ENCODE data around the gene HS1BP3. TPM values are rescaled to one million over a fixed set of nuclear protein-coding genes. Genes with fewer than 3 reads are reported as not detected.

HS1BP3 gene
- total and polyA plus RNA-seq, 2 of the 13 experiments (the other 11 are each of a cell fraction or from before 2014, with no cell fraction given), result 15.2 to 22.0 TPM

- no peak for TF ChIP-seq ZNF468 (CRISPR knock-in tag; IDR thresholded peaks at IDR 0.05)
- peak; percentile 70 for TF ChIP-seq HDAC2 (CRISPR knock-in tag; IDR thresholded peaks at IDR 0.05)
- TF ChIP-seq ATF3 (CRISPR knock-in tag; IDR thresholded peaks at IDR 0.05), result no peak
- TF ChIP-seq, protein P1, sequence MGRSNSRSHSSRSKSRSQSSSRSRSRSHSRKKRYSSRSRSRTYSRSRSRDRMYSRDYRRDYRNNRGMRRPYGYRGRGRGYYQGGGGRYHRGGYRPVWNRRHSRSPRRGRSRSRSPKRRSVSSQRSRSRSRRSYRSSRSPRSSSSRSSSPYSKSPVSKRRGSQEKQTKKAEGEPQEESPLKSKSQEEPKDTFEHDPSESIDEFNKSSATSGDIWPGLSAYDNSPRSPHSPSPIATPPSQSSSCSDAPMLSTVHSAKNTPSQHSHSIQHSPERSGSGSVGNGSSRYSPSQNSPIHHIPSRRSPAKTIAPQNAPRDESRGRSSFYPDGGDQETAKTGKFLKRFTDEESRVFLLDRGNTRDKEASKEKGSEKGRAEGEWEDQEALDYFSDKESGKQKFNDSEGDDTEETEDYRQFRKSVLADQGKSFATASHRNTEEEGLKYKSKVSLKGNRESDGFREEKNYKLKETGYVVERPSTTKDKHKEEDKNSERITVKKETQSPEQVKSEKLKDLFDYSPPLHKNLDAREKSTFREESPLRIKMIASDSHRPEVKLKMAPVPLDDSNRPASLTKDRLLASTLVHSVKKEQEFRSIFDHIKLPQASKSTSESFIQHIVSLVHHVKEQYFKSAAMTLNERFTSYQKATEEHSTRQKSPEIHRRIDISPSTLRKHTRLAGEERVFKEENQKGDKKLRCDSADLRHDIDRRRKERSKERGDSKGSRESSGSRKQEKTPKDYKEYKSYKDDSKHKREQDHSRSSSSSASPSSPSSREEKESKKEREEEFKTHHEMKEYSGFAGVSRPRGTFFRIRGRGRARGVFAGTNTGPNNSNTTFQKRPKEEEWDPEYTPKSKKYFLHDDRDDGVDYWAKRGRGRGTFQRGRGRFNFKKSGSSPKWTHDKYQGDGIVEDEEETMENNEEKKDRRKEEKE (IDR thresholded peaks at IDR 0.05), result no peak
- TF ChIP-seq ARID2 (CRISPR knock-in tag; IDR thresholded peaks at IDR 0.05; ENCODE audit: borderline replicate concordance), result no peak
- peak; percentile 63 for TF ChIP-seq ZNF121 (CRISPR knock-in tag; IDR thresholded peaks at IDR 0.05)
- TF ChIP-seq, protein P2, sequence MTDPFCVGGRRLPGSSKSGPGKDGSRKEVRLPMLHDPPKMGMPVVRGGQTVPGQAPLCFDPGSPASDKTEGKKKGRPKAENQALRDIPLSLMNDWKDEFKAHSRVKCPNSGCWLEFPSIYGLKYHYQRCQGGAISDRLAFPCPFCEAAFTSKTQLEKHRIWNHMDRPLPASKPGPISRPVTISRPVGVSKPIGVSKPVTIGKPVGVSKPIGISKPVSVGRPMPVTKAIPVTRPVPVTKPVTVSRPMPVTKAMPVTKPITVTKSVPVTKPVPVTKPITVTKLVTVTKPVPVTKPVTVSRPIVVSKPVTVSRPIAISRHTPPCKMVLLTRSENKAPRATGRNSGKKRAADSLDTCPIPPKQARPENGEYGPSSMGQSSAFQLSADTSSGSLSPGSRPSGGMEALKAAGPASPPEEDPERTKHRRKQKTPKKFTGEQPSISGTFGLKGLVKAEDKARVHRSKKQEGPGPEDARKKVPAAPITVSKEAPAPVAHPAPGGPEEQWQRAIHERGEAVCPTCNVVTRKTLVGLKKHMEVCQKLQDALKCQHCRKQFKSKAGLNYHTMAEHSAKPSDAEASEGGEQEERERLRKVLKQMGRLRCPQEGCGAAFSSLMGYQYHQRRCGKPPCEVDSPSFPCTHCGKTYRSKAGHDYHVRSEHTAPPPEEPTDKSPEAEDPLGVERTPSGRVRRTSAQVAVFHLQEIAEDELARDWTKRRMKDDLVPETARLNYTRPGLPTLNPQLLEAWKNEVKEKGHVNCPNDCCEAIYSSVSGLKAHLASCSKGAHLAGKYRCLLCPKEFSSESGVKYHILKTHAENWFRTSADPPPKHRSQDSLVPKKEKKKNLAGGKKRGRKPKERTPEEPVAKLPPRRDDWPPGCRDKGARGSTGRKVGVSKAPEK (CRISPR knock-in tag; IDR thresholded peaks at IDR 0.05; ENCODE audit: borderline replicate concordance), result 0 out of 2 replicates have a peak, but pooled peaks have one; percentile 61
- TF ChIP-seq CBX5 (CRISPR knock-in tag; IDR thresholded peaks at IDR 0.05; ENCODE audit: borderline replicate concordance), result peak; percentile 60; the same call in 1 of the 2 replicates
- no peak for TF ChIP-seq POLR2AphosphoS2 (IDR thresholded peaks at IDR 0.05; ENCODE audit: low read depth, low read length)
- TF ChIP-seq MLLT10 (CRISPR knock-in tag; IDR thresholded peaks at IDR 0.05), result no peak
- no peak for TF ChIP-seq ZNF552 (CRISPR knock-in tag; IDR thresholded peaks at IDR 0.05; ENCODE audit: borderline replicate concordance)
- TF ChIP-seq PHF20 (CRISPR knock-in tag; IDR thresholded peaks at IDR 0.05), result peak; percentile 50
- peak; percentile 69; the same call in 1 of the 2 replicates for TF ChIP-seq SRY (CRISPR knock-in tag; IDR thresholded peaks at IDR 0.05)
- no peak for TF ChIP-seq ZNF430 (CRISPR knock-in tag; IDR thresholded peaks at IDR 0.05)
- no peak for TF ChIP-seq ZSCAN12 (CRISPR knock-in tag; IDR thresholded peaks at IDR 0.05)
- 0 out of 2 replicates have a peak, but pooled peaks have one; percentile 38 for TF ChIP-seq ZMYM4 (CRISPR knock-in tag; IDR thresholded peaks at IDR 0.05)
- TF ChIP-seq ZKSCAN5 (CRISPR knock-in tag; IDR thresholded peaks at IDR 0.05), result no peak
- no peak for TF ChIP-seq ZNF773 (CRISPR knock-in tag; IDR thresholded peaks at IDR 0.05; ENCODE audit: borderline replicate concordance)
- TF ChIP-seq TCF7L2 (IDR thresholded peaks at IDR 0.05; ENCODE audit: low read depth, low read length), result no peak
- no peak for TF ChIP-seq SSRP1 (CRISPR knock-in tag; IDR thresholded peaks at IDR 0.05)
- TF ChIP-seq, protein P3, sequence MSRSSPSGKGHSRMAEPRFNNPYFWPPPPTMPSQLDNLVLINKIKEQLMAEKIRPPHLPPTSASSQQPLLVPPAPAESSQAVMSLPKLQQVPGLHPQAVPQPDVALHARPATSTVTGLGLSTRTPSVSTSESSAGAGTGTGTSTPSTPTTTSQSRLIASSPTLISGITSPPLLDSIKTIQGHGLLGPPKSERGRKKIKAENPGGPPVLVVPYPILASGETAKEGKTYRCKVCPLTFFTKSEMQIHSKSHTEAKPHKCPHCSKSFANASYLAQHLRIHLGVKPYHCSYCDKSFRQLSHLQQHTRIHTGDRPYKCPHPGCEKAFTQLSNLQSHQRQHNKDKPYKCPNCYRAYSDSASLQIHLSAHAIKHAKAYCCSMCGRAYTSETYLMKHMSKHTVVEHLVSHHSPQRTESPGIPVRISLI (CRISPR knock-in tag; IDR thresholded peaks at IDR 0.05; ENCODE audit: borderline replicate concordance), result no peak
- TF ChIP-seq PAF1 (CRISPR knock-in tag; IDR thresholded peaks at IDR 0.05), result no peak
- TF ChIP-seq, protein P4, sequence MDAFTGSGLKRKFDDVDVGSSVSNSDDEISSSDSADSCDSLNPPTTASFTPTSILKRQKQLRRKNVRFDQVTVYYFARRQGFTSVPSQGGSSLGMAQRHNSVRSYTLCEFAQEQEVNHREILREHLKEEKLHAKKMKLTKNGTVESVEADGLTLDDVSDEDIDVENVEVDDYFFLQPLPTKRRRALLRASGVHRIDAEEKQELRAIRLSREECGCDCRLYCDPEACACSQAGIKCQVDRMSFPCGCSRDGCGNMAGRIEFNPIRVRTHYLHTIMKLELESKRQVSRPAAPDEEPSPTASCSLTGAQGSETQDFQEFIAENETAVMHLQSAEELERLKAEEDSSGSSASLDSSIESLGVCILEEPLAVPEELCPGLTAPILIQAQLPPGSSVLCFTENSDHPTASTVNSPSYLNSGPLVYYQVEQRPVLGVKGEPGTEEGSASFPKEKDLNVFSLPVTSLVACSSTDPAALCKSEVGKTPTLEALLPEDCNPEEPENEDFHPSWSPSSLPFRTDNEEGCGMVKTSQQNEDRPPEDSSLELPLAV (CRISPR knock-in tag; conservative IDR thresholded peaks at IDR 0.05; ENCODE audit: low read depth), result no peak
These were observed 32.9 kb downstream of the HS1BP3 start (continued) for GRCh38 chr2:20617892-20618467.

Data from HepG2 (cell line).